ENCODE data around the gene EPB41L1. TPM values are rescaled to one million over a fixed set of nuclear protein-coding genes. Genes with fewer than 3 reads are reported as not detected.

Gene EPB41L1
- total RNA-seq, 1 experiment from 2014 or later = 8.6 TPM

DNA sequence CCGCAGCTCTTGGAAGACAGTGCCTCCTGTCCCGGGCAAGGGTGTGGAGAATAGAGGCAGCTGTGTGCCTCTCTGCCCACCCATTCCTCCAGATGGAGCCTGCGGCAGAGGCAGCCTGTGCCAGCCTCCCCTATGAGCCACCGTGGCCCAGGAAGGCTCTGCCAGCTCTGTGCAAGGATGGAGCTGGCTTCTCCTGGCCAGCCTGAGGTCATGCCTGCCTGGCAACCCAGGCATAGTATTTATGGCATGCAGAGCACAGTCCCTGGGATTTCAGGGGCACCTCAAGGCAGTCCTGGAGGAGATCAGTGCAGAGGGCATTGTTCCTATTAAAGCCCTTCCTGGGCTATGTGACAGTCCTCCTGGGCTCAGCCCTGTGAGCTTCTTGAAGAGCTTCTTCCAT is 1.5 kb downstream of the EPB41L1 start:
- Histone ChIP-seq H3K9me3 (ENCODE audit: control insufficient read depth, insufficient read depth, low read depth, low read length) (no peaks in the 10 kb centered on the region), H3K27ac (ENCODE audit: low read length) (no peak overlapping the region), H3K27me3 (ENCODE audit: control insufficient read depth, insufficient read depth, low read length) (no peaks in the 10 kb centered on the region), H3K4me1 (ENCODE audit: control insufficient read depth, insufficient read depth, low read length) (no peaks in the 10 kb centered on the region; the same call in none of the 2 replicates), H3K4me3 (ENCODE audit: low read depth in 2 of 2, low read length in 2 of 2) (no peak overlapping the region), H3K36me3 (ENCODE audit: control insufficient read depth, insufficient read depth, low read length) (no peaks in the 10 kb centered on the region)
- in situ Hi-C loops (cut with HindIII; ENCODE audit: low pct_unique_long_range_greater_than_20kb, low sequenced_read_pairs) (no loop called here), intact Hi-C loops (cut with micrococcal nuclease; ENCODE audit: unreplicated experiment) (loop anchor here (1.0 kb wide), 1 partner anchor 43 kb away; no protein-coding TSS in a partner anchor)
- ChIA-PET CTCF (interaction anchor here (0.5 to 1.7 kb wide), 9 partner anchors 12 to 618 kb away, joined by 3 to 7 read pairs (median 4); no protein-coding TSS in a partner anchor), POLR2A (no interaction called here)
- no peak for TF ChIP-seq POLR2AphosphoS5 (IDR thresholded peaks at IDR 0.05; ENCODE audit: low read depth, low read length)
- TF ChIP-seq SIN3A (IDR thresholded peaks at IDR 0.05; ENCODE audit: borderline replicate concordance, insufficient read depth, low read depth, low read length) = no peak
- TF ChIP-seq, protein P1, sequence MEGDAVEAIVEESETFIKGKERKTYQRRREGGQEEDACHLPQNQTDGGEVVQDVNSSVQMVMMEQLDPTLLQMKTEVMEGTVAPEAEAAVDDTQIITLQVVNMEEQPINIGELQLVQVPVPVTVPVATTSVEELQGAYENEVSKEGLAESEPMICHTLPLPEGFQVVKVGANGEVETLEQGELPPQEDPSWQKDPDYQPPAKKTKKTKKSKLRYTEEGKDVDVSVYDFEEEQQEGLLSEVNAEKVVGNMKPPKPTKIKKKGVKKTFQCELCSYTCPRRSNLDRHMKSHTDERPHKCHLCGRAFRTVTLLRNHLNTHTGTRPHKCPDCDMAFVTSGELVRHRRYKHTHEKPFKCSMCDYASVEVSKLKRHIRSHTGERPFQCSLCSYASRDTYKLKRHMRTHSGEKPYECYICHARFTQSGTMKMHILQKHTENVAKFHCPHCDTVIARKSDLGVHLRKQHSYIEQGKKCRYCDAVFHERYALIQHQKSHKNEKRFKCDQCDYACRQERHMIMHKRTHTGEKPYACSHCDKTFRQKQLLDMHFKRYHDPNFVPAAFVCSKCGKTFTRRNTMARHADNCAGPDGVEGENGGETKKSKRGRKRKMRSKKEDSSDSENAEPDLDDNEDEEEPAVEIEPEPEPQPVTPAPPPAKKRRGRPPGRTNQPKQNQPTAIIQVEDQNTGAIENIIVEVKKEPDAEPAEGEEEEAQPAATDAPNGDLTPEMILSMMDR (IDR thresholded peaks at IDR 0.05) = no peak
- no peak for TF ChIP-seq TCF7L2 (IDR thresholded peaks at IDR 0.05; ENCODE audit: low read depth, low read length)
- TF ChIP-seq, protein P2, sequence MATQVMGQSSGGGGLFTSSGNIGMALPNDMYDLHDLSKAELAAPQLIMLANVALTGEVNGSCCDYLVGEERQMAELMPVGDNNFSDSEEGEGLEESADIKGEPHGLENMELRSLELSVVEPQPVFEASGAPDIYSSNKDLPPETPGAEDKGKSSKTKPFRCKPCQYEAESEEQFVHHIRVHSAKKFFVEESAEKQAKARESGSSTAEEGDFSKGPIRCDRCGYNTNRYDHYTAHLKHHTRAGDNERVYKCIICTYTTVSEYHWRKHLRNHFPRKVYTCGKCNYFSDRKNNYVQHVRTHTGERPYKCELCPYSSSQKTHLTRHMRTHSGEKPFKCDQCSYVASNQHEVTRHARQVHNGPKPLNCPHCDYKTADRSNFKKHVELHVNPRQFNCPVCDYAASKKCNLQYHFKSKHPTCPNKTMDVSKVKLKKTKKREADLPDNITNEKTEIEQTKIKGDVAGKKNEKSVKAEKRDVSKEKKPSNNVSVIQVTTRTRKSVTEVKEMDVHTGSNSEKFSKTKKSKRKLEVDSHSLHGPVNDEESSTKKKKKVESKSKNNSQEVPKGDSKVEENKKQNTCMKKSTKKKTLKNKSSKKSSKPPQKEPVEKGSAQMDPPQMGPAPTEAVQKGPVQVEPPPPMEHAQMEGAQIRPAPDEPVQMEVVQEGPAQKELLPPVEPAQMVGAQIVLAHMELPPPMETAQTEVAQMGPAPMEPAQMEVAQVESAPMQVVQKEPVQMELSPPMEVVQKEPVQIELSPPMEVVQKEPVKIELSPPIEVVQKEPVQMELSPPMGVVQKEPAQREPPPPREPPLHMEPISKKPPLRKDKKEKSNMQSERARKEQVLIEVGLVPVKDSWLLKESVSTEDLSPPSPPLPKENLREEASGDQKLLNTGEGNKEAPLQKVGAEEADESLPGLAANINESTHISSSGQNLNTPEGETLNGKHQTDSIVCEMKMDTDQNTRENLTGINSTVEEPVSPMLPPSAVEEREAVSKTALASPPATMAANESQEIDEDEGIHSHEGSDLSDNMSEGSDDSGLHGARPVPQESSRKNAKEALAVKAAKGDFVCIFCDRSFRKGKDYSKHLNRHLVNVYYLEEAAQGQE (IDR thresholded peaks at IDR 0.05; ENCODE audit: insufficient read depth in 1 of 2, low read depth in 2 of 2, low read length in 1 of 2) = no peak
- BruUV-seq (replicated peaks) = no TSS peak
- DNase-seq (ENCODE audit: low read depth, low spot score) = no peak
- no peak for ATAC-seq

DNA sequence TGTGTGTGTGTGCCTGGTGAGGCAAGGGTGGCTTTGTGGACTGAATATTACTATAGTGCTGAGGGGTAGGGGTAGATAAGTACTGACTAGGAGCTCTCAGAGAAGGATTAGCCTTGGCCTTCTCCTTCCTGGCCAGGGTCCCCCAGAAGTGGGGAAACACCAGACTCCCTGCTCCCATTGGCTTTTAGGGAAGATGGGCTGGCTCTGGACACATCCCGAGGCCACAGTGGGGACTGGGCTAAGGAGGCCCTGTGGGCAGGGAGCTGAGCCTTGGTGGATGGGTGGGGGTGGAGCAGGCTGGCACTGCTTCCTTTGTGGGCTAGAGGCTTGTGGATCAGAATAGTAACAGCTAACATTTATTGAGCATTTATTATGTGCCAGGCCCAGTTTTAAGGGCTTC is 3.1 kb downstream of the EPB41L1 start:
- no peak for DNase-seq (ENCODE audit: low read depth, low spot score)
- CTCF ChIA-PET = interaction anchor here (0.5 to 1.0 kb wide), 3 partner anchors 19 to 452 kb away, joined by 3 read pairs; no protein-coding TSS in a partner anchor
- Histone ChIP-seq H3K36me3 (ENCODE audit: control insufficient read depth, insufficient read depth, low read length) (no peaks in the 10 kb centered on the region), H3K9me3 (ENCODE audit: control insufficient read depth, insufficient read depth, low read depth, low read length) (no peaks in the 10 kb centered on the region), H3K4me3 (ENCODE audit: low read depth in 2 of 2, low read length in 2 of 2) (no peak overlapping the region), H3K27ac (ENCODE audit: low read length) (no peak overlapping the region), H3K27me3 (ENCODE audit: control insufficient read depth, insufficient read depth, low read length) (no peaks in the 10 kb centered on the region), H3K4me1 (ENCODE audit: control insufficient read depth, insufficient read depth, low read length) (no peaks in the 10 kb centered on the region; the same call in none of the 2 replicates)
- POLR2A ChIA-PET = no interaction called here
- in situ Hi-C loops (cut with HindIII; ENCODE audit: low pct_unique_long_range_greater_than_20kb, low sequenced_read_pairs) (no loop called here), intact Hi-C loops (cut with micrococcal nuclease; ENCODE audit: unreplicated experiment) (no loop called here)
- no TSS peak for BruUV-seq (replicated peaks)
- no peak for ATAC-seq
- TF ChIP-seq POLR2AphosphoS5 (IDR thresholded peaks at IDR 0.05; ENCODE audit: low read depth, low read length) = no peak
- no peak for TF ChIP-seq TCF7L2 (IDR thresholded peaks at IDR 0.05; ENCODE audit: low read depth, low read length)
- no peak for TF ChIP-seq SIN3A (IDR thresholded peaks at IDR 0.05; ENCODE audit: borderline replicate concordance, insufficient read depth, low read depth, low read length)
- TF ChIP-seq, protein P1 (IDR thresholded peaks at IDR 0.05) = no peak
- TF ChIP-seq, protein P2 (IDR thresholded peaks at IDR 0.05; ENCODE audit: insufficient read depth in 1 of 2, low read depth in 2 of 2, low read length in 1 of 2) = no peak

Data from Panc1 (cell line).